ENCODE data around the gene SCGN.

- TF ChIP-seq CREB1 (IDR thresholded peaks at IDR 0.05; ENCODE audit: low read depth) (no peak), YY1 (IDR thresholded peaks at IDR 0.05; ENCODE audit: low read depth) (no peak)
Observed at GRCh38 chr6:25670793-25671513, 18.9 kb downstream of the SCGN start.
